GM12865 (cell line): ENCODE results near the gene LRP2BP.

ENCODE experiments used
- DNase-seq: peaks from one replicate; pipeline ENCODE4 v3.0.0; 2010; ENCODE audit warnings: low read depth
- H3K4me3 ChIP-seq: 2 replicates; pipeline ENCODE4 v1.5.1; 2011; ENCODE audit warnings: mild to moderate bottlenecking, low read depth, low read length, control low read depth
- CTCF ChIP-seq: IDR thresholded peaks from 2 replicates; pipeline ENCODE4 v1.5.1; 2011; ENCODE audit warnings: low read length, control low read depth, low read depth, inconsistent platforms; ENCODE audit not compliant: insufficient read depth; ENCODE audit errors: missing control alignments

LRP2BP gene

GRCh38 chr4:185379326-185380295 is 16.1 kb downstream of the LRP2BP start:
- TF ChIP-seq CTCF = no peak
- no peak for DNase-seq
- H3K4me3 ChIP-seq = no peak overlapping the region

GRCh38 chr4:185378264-185378663 is 17.5 kb downstream of the LRP2BP start:
- H3K4me3 ChIP-seq = no peak overlapping the region
- no peak for TF ChIP-seq CTCF
- DNase-seq = no peak

GRCh38 chr4:185374573-185374972 is 21.2 kb downstream of the LRP2BP start:
- no peak for DNase-seq
- TF ChIP-seq CTCF = no peak
- H3K4me3 ChIP-seq = no peak overlapping the region

- H3K4me3 ChIP-seq = no peak overlapping the region
- no peak for TF ChIP-seq CTCF
- no peak for DNase-seq
These were observed 21.7 kb downstream of the LRP2BP start for GRCh38 chr4:185374027-185374426.

GRCh38 chr4:185371702-185372101 is 24.0 kb downstream of the LRP2BP start:
- TF ChIP-seq CTCF = no peak
- H3K4me3 ChIP-seq = no peak overlapping the region
- DNase-seq = no peak

GRCh38 chr4:185370268-185370949 is 25.3 kb downstream of the LRP2BP start:
- no peak overlapping the region for H3K4me3 ChIP-seq
- no peak for DNase-seq
- no peak for TF ChIP-seq CTCF

GRCh38 chr4:185369731-185370130 is 26.0 kb downstream of the LRP2BP start:
- no peak for TF ChIP-seq CTCF
- no peak overlapping the region for H3K4me3 ChIP-seq
- DNase-seq = no peak
